Panc1 (cell line): ENCODE measurements around the gene KCNJ5.

ENCODE experiments used
- CTCF ChIP-seq: fragments of 450-650 bp; IDR thresholded peaks from 2 replicates; pipeline ENCODE4 v1.5.1; 2017; ENCODE audit warnings: mild to moderate bottlenecking
- POLR2AphosphoS5 ChIP-seq: IDR thresholded peaks from 2 replicates; pipeline ENCODE4 v1.6.1; 2012; ENCODE audit warnings: mild to moderate bottlenecking, low read depth, low read length, moderate library complexity
- SIN3A ChIP-seq: IDR thresholded peaks from 2 replicates; pipeline ENCODE4 v1.6.1; 2012; ENCODE audit warnings: low read depth, mild to moderate bottlenecking, low read length, moderate library complexity, borderline replicate concordance; ENCODE audit not compliant: insufficient read depth
- TF ChIP-seq, protein P1 (sequence below), 2 experiments: IDR thresholded peaks; 2 replicates each; pipeline ENCODE4 v1.6.1; 2011 to 2012; ENCODE audit warnings: low read depth in 2 of 2, control low read depth in 1 of 2, low read length in 1 of 2, mild to moderate bottlenecking in 1 of 2, moderate library complexity in 1 of 2; ENCODE audit not compliant: insufficient read depth in 1 of 2

DNA sequence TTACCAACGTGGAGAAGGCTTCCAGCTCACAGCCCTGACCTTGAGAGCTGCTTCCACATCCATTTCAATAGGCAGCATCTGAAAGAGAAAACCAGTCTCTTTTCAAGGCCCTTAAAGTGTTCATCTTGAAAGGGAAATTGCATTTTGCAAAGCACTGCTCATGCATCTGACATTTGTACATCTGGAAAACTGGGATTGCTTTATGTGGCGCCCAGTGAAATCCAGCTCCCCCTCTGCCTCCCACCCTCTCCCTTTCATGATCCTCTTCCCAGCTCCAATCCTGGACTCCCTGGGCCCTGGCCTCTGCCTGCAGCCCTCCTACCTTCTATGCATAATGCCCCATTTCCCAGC lies 34.1 kb downstream of the KCNJ5 start:
- TF ChIP-seq CTCF (no peak), POLR2AphosphoS5 (no peak), SIN3A (no peak)
- TF ChIP-seq, protein P1, sequence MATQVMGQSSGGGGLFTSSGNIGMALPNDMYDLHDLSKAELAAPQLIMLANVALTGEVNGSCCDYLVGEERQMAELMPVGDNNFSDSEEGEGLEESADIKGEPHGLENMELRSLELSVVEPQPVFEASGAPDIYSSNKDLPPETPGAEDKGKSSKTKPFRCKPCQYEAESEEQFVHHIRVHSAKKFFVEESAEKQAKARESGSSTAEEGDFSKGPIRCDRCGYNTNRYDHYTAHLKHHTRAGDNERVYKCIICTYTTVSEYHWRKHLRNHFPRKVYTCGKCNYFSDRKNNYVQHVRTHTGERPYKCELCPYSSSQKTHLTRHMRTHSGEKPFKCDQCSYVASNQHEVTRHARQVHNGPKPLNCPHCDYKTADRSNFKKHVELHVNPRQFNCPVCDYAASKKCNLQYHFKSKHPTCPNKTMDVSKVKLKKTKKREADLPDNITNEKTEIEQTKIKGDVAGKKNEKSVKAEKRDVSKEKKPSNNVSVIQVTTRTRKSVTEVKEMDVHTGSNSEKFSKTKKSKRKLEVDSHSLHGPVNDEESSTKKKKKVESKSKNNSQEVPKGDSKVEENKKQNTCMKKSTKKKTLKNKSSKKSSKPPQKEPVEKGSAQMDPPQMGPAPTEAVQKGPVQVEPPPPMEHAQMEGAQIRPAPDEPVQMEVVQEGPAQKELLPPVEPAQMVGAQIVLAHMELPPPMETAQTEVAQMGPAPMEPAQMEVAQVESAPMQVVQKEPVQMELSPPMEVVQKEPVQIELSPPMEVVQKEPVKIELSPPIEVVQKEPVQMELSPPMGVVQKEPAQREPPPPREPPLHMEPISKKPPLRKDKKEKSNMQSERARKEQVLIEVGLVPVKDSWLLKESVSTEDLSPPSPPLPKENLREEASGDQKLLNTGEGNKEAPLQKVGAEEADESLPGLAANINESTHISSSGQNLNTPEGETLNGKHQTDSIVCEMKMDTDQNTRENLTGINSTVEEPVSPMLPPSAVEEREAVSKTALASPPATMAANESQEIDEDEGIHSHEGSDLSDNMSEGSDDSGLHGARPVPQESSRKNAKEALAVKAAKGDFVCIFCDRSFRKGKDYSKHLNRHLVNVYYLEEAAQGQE (IDR thresholded peaks at IDR 0.05; ENCODE audit: insufficient read depth in 1 of 2, low read depth in 2 of 2, low read length in 1 of 2) = no peak
